Ramos (cell line): Measurements from ENCODE around the gene TTC7B.

ENCODE experiments used
- in situ Hi-C: fragments of 300-500 bp; cut with MboI; formaldehyde crosslinking; loops from one replicate; pipeline ENCODE4 v1.14.3; 2022; ENCODE audit warnings: low sequenced_read_pairs; ENCODE audit not compliant: unreplicated experiment

The TTC7B gene

DNA sequence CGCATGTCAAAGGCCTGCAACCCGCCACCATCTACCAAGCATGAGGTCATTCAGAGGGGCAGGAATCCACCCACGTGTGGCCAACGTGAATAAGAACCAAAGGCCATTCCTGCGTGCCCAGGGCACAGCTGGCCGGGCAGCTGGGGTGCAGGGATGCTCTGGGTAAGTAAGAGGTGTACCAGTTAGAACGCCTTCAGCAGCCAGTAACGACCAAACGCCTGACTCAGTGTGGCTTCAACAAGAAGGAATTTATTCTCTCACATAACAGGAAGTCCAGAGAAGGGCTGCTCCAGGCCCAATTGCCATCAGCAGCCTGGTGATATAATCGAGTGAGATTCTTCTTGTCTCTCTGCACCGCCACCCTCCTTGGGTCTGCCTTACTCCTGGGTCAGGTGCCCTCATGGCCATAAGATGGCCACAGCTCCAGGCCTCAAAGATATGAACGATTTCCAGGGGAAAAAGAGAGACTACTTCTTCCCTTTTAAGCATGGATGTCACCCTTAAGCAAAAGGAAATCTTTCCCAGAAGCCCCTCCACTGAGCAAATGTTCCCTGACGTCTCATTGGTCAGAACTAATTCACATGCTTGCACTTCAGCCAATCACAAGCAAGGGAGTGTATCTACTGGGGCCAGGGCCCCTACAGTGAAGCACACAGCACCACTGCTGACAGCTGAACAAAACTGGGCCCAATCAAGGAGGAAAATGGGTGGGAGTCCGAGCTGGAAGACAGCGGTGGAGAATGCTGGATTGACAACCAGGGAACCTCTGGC, 7.3 kb downstream of the TTC7B start:
- in situ Hi-C loops = no loop called here

DNA sequence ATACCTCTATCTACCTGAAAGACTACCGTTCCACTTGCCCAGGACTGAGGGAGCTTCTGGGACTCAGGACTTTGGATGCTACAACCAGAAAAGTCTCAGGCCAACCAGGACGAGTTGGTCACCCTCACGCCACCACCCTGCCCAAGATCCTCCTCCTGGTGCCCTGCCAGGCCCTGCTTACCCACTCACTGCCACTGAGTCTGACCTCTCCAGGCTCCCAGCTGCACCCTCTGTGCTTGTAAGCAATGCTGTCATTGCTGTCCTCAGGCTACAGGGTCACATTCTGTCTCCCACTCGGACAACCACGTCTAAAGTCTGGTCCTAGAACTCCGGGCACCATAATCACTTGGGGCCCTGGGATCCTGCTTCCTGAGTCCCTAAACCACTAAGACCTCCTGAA, 9.2 kb downstream of the TTC7B start:
- in situ Hi-C loops = no loop called here

DNA sequence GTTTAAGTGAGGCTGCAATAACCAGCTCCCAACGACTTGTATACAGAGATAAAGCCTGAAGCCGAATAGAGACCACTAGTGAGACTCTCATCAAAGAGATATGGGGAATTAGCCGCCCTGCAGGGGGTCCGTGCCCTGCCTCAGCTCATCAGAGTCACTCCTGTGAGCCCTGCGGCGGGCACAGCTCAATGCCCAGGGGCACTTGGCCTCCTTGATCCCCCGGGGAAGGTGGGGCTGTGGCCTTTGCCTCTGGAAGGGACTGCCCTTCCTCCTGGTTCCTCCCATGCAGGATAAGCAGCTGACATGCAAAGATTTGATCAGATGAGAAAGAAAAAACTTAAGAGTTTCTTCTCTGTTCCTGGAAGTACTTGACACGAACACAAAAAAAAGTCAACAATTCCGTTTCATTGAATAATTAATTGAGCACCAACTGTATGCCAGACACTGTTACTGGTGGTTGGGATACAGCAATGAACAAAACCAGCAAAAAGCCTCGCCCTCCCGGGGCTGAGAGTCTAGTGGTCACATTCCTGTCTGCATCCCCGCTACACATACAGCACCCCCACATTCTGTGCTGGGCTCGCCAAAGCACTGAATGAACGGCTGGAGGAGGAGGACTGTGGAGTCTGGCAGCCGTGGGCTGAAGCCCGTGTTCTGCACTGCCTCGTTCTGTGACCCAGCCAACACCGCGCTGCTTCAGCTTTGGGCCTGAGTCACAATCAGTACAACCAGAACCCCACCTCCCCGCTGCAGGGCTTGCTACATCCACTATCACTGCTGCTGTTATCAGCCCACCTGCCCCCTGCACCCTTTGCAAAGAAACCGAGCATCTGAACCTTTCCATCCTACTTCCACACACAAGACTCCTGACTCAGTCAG, 10.3 kb downstream of the TTC7B start:
- in situ Hi-C loops = no loop called here

- in situ Hi-C loops = no loop called here
These were observed 11.2 kb downstream of the TTC7B start for GRCh38 chr14:90805084-90805391.

- in situ Hi-C loops = no loop called here
These were observed 11.7 kb downstream of the TTC7B start for GRCh38 chr14:90804292-90805083.

GRCh38 chr14:90803249-90803648, 13.0 kb downstream of the TTC7B start:
- in situ Hi-C loops = no loop called here

GRCh38 chr14:90799420-90799819, 16.8 kb downstream of the TTC7B start:
- in situ Hi-C loops = no loop called here

- in situ Hi-C loops = no loop called here
These were observed 18.3 kb downstream of the TTC7B start for GRCh38 chr14:90797919-90798318.

DNA sequence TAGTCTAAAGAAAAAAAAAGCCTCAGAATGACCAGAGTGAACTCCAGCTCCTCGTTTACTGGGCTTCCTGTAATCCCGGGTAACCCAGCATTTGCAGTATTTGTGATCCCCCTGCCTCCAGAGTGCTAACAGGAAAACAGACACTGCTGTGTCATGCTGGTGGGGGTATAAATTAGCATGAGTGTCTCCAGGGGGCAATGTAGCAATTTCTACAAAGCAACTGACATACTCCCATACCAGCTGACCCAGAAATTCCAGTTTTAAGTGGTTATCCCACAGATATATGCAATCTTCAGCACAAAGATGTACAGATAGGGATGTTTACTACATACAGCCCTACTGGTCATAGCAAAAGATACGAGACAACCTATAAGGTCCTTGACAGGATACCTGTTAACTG, 18.8 kb downstream of the TTC7B start:
- in situ Hi-C loops = no loop called here

GRCh38 chr14:90796329-90796728, 19.9 kb downstream of the TTC7B start:
- in situ Hi-C loops = no loop called here

DNA sequence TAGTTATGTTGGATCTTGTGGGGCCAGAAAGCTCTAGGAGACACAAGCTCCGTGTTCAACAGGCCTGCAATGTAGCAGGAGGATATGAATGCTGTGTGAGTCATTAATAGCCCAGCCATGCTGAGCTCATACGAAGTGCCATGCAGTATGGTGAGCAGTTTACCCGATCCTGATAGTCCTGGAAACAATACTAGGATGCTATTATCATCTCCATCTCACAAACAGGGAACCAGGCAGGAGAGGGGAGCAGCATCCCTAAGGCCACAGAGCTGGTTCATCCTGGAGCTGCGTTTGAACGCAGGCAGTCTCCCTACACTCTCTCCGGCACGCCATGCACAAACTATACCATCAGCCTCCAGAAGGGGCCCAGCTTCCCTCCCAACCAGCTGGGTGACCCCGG, 20.5 kb downstream of the TTC7B start:
- in situ Hi-C loops = no loop called here

GRCh38 chr14:90791486-90791885, 24.7 kb downstream of the TTC7B start:
- in situ Hi-C loops = no loop called here

DNA sequence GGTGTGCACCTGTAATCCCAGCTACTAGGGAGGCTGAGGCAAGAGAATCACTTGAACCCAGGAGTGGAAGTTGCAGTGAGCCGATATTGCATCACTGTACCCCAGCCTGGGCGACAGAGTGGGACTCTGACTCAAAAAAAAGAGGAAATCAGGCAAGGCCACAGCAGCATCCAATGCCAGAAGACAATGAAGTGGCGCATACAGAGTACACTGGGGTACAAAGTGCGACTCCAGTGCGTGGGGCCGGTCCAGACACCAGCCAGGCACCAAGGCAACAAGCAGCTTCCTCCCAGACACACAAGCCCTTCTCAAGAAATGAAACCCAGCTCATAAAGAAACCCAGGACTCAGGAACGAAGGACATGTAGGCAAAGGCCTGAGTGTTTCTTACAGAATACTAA, 28.2 kb downstream of the TTC7B start:
- in situ Hi-C loops = no loop called here

- in situ Hi-C loops = no loop called here
These were observed 30.3 kb downstream of the TTC7B start for GRCh38 chr14:90785876-90786450.

DNA sequence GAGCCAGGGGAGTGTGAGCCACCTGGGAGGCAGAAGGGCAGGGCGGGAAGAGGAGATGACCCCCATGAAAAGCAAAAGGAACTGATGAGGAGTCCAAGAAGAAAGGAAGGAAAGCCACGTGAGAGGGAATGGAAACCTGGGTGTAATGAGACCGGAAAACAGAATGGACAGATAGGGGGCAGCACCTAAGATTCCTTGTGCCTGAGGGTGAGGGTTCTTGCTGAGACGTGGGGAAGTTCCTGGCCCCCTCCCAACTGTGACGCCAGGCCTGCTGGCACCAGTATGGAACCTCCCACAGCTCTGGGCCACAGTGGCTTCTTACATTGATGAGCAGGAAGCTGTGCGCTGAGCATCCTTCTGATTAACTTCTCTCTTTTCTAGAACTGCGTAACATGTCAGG, 30.8 kb downstream of the TTC7B start:
- in situ Hi-C loops = no loop called here

GRCh38 chr14:90784621-90785270, 31.5 kb downstream of the TTC7B start:
- in situ Hi-C loops = no loop called here

GRCh38 chr14:90783344-90783743, 32.9 kb downstream of the TTC7B start:
- in situ Hi-C loops = no loop called here

- in situ Hi-C loops = no loop called here
These were observed 33.3 kb downstream of the TTC7B start for GRCh38 chr14:90782892-90783291.

GRCh38 chr14:90781876-90782275, 34.4 kb downstream of the TTC7B start:
- in situ Hi-C loops = no loop called here

DNA sequence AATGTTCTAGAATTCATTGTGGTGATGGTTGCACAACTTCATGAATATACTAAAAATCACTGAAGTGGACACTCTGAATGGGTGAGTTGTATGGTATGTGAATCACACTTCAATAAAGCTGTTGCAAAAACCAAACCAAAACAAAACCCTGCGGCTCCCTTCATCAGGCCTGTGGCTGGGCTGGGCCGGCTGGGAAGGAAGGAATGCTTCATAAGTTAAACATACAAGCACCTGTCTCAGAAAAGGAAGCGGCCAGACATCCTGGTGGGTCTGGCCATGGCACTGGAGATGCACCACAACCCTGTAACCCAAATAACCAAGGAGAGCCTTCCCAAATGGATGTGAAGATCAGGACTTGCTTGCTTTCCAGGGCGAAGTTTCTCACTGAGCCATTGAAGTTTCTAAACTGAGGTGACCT, 34.9 kb downstream of the TTC7B start:
- in situ Hi-C loops = no loop called here
